Activated gamma-delta T cell (primary cell): Measurements from ENCODE around the gene GMPS.
"Not testable (repeated sequence)": the region's sequence is repeated elsewhere in the genome, so short reads cannot be mapped to it uniquely, and the experiment has no call there.

Experiments
- DNase-seq: peaks from one replicate; lab custom pipeline; 2025; lab: John Stamatoyannopoulos, UW

Gene GMPS

DNA sequence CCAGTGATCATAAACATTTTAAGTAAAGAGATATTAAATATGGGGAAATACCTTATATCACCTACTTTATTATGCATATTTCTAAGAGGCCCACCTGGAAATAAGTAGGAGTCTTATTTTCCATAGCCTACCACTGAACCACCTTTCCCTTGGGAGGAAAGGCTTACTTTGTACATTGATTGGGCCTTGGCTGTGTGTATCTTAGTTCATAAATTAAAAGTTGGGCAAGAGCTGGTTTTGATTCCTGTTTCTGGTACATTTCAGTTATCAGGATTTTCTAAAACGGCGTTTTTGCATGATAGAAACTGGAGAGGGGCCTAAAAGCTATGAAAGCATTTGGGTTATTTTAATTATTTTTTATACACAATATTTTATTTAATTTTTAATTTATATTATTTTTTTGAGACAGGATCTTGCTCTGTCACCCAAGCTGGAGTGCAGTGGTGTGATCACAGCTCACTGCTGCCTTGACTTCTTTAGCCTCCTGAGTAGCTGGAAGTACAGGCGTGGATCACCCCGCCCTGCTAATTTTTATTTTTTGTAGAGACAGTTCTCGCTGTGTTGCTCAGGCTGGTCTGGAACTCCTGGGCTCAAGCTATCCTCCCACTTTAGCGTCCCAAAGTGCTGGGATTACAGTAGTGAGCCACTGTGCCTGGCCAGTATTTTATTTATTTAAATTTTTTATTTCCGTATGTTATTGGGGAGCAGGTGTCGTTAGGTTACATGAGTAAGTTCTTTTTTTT lies 2.6 kb downstream of the GMPS start:
- DNase-seq = no peak

DNA sequence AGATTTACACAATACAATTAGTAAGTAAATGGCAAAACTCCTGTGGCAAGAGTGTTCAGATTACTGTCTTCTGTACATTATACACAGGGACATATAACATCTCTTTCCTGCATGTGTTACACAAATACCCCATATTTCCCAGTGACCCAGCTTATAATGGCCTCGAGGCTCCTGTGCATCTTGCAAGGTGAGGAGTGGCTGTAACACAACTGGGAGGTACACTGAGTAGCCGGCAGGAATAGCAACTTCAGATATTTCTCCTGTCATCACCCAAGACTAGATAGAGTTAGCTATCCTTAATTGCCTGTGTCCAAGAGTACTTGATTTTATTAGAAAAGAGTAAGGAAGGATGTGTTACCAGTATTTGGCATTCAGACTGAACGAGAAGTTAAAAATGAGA lies 5.6 kb downstream of the GMPS start:
- DNase-seq = no peak

DNA sequence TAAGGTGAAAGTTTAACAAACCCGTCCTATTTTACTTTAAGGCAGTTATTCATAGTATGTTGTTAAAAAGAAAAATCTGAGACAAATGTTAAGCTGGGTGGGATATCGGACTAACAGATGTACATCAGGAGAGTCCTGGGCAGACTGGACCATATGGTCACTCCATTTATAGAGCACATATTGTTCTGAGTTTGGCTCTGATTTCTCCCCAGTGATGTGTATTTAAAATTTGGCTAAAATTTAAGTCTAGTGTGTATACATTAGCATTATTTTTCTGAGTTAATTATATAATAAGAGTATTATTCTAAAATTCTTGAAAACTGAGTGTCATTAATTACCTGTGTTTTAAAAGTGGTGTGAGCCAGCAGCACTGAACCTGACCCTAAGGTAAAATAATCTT lies 6.1 kb downstream of the GMPS start:
- no peak for DNase-seq

DNA sequence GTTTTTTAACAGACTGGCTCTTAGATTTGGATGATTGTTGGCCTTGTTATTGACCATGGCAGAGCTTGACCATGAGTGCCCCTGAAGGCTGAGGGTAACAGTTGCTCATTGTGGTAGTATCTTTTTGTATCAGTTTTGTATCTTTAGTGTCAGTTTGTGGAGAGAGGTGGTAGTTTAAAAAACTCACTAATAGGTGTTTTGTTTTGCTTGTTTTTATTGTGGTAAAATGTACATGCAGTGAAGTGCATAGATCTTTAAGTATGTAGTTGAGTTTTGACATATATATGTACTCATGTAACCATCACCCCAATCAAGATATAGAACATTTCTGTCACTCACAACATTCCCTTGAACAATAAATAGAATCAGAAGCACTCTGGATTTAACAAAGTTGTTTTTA lies 9.8 kb downstream of the GMPS start:
- no peak for DNase-seq

DNA sequence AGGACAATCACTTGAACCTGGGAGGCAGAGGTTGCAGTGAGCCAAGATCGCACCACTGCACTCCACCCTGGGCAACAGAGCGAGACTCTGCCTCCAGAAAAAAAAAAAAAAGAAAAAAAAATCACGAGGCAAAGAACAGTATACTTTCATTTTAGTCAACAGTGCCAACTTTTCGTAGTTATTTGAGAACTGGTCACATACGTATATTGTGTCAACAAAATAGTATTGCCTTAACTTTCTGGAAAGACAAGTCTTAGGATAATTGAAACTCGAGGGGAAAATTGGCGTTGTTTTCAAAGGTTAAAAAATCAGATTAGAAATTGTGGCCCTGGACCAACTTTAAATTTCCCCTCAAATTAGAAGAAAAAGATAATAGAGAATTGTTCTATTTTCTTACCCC lies 13.8 kb downstream of the GMPS start:
- DNase-seq = no peak

DNA sequence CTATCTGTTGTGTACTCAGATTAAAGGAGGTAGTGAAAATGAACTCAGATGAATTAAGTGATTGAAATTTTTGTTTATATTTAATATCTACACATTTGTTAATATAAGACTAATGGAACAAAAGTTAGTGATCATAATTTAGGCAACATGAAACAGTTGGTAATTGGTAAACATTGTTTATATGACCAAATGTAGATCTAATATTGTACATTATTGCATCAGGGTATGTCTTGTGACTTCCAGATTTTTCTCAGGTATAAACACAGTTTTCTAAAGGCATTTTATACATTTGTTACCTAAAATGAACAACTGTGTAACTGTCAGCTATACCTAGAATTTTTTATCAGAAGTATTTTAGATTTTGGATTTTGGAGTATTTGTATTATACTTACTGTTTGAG lies 14.8 kb downstream of the GMPS start:
- no peak for DNase-seq

DNA sequence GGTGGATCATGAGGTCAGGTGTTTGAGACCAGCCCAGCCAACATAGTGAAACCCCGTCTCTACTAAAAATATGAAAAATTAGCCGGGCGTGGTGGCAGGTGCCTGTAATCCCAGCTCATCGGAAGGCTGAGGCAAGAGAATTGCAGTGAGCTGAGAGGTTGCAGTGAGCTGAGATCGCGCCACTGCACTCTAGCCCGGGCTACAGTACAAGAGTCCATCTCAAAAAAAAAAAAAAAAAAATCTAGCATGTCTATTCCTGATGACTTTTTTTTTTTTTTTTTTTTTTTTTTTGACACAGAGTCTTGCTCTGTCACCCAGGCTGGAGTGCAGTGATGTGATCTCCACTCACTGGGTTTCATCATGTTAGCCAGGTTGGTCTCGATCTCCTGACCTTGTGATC lies 15.9 kb downstream of the GMPS start:
- not testable (repeated sequence) for DNase-seq

DNA sequence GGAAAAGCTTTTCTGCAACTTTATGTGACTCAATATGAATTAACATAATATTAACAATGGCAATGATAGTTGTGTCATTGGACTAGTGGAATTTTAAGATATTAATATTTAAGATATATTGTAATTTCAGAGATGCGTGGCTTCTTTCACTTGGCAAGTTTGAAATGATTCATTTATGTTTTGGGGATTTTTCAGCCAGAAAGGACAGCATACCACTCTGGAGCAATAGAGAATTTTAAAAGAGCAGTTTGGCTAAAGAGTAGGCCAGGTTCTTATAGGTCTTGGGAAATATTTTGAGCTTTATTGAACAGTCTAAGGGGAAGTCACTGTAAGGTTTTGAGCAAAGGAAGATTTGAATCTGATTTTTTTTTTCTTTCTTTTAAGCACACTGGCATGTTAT lies 16.5 kb downstream of the GMPS start:
- no peak for DNase-seq

DNA sequence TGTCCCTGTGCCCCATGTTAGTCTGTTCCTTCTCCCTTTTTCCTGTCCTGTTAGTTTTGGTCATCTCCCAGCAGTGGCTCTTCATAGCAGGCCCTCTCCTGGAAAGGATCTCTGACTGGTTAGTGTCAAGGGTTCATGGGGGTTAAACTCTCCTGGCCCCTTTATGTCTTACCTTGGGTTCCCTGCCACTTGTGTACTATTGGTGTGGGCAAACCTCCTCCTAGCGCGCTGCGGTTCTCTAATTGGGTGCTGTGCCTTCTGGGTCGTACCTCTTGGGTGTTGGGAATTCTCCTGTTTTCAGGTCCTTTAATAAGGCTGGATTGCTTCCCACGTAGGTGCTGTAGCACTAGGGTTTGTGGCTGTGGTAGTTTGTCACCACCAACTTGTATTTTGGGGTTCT lies 18.8 kb downstream of the GMPS start:
- no peak for DNase-seq

DNA sequence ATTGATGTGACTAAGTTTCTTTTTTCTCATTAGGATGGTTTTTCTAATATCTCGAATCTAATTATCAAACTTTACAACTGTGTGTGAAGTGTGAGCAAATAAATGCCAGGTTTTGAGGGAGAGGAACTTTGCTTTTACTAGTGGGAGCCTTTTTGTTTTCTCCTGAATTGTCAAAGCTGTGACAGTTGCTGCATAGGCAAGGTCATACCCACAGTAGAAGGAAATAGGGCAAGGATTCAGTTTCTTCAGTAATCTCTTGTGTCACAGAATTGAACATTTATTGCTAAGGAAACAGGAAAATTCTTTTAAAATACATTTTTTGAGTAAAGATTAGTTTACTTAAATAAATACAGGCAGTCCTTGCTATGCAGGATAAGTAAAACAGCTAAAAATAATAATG lies 19.5 kb downstream of the GMPS start:
- no peak for DNase-seq

DNA sequence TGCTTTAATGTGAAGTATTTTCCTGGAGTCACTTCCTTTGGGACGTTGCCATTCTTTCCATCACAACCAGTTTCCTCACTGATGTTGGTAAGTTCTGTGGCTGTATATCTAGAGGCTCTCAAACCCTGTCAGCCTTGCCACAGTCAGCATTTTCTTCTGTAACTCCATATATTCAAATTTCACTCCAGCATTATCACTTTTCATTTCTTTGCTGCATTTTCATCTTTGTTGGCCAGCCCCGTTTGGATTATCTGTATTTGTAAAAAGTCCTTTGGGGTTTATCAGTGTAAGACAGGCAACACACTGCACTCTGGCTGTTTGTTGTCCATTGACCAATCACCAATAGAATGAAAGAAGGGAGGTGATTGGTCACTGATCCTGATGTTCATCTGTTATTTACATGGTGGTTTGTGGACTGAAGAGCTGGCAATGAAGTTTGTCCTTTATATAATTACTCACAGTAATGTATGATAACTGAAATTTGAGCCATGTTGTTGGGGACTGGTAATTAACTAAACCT lies 20.3 kb downstream of the GMPS start:
- DNase-seq = no peak

DNA sequence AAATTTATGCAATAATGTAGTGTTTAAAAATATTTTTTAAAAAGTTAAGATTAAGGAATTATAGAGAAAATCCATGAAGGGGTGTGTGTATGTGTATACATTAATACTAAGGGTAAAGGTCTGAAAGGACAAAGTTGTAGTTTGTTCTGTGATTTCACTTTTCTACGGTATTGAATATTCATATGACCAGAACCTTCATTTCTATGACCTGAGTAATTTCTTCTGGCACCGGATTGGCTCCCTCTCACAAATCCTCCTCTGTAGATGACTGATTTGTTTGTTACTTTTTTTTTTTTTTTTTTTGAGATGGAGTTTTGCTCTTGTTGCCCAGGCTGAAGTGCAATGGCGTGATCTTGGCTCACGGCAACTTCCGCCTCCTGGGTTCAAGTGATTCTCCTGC lies 20.9 kb downstream of the GMPS start:
- DNase-seq = no peak

DNA sequence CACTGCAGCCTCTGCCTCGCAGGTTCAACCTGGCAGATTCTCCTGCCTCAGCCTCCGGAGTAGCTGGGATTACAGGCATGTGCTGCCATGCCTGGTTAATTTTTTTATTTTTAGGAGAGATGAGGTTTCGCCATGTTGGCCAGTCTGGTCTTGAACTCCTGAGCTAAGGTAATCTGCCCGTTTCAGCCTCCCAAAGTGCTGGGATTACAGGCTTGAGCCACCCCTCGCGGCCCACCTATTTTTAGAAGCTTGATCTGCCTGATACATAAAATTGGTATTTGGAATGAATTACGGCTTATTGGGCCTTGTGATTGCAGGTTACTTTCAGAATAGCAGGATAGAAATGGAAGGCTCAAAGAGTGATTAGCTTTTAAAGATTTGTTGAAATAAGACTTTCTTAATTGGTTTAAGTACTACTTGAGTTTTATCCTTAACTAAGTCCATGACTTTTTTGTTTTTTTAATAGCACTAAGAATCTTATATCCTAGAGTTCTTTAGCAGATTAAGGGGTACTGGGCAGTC lies 25.0 kb downstream of the GMPS start:
- no peak for DNase-seq

DNA sequence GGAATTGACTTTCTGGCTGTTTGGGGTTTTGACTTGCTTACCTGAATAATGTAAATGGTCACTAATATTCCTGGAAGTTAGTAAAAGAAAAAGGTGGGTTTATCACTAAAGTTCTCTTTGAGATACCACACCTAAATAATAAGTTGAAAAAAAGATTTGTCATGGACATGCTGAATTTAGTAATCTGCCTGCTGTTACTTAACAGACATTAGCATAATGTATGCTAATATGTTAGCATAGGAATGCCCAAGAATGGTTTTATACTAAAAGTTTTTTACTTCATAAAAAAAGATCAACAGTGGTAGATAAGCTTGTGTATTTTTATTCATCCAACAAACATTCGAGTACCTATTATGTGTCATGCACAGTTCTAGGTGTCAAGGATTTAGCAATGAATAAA lies 36.5 kb downstream of the GMPS start:
- no peak for DNase-seq

DNA sequence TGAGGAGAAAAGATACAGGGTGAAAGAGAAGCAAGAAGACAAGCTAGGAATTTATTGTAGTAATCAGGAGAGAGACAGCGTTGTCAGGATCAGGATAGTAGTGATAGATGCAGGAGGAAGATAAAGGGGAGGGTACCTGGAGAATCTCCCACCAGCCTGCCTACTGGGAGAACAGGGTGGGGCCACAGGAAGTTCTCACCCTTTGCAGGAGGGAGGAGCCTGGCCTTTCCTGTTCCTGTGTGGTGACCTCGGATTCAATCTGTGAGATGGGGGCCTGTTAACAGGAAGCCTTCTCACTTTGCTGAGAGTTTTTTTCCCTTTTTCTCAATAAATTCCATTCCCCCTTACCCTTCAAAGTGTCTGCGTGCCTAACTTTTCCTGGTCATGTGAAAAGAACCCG lies 37.6 kb downstream of the GMPS start:
- no peak for DNase-seq

DNA sequence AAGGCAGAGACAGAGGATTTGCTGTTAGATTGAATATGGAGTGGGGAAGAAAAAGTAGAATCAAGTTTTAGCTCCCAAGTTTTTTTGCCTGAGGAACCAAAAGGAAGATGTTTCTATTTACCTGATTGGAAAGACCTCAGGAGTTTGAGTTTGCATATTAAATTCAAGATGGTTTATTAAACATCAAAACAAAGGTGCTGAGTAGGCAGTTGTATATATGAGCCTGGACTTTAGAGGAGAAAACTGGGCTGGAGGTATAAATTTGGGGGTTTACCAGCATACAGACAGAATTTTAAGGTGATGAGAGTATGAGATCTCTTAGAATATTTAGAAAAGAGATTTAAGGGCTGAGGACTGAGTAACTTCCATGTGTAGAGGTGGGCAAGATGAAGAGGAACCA lies 38.2 kb downstream of the GMPS start:
- no peak for DNase-seq

DNA sequence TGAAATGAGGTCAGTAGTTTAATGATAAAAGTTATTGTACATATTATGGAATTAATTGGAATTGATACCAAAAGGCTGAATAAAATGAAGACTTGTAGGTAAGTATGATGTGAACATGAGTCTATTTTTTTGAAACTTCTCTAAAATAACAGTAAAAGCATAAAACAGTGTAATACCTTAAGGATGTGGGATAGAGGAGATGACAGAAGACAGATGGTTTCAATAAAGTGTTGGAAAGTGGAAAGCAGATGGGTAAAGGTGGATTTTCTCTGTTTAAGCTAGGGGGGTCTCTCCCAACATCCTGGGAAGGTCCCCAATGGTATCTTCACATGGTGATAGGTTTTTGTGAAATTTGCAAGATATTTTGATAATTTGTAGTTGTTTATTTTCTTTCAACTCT lies 41.6 kb downstream of the GMPS start:
- no peak for DNase-seq

DNA sequence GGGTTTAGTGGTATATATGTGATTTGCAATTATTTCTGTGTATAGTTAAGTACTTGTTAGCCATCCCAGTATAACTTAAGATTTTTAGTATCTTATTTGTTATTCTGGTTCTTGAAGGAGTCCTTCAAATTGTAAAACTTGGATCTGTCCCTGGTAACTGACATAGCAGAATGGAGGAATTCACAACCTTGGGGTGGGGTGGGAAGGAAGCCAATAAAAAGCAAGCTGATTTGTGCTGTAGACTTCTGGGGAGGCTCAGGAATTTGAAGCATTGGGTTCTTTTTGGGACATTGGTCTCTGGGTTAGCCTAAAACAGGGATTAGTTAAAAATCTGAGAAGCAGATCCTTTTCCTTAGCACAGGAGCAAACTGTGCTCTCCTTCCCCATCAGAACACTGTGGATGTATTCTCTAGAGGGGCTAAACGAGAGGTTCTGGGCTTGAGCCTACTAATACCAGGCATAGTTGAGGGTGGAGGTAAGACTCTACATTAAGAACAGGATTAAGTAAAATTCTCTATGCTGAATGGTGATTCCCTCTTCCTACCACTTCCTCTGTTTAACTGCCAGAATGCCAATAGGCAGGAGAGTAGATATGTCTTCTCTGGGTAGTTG lies 42.2 kb downstream of the GMPS start:
- DNase-seq = no peak

DNA sequence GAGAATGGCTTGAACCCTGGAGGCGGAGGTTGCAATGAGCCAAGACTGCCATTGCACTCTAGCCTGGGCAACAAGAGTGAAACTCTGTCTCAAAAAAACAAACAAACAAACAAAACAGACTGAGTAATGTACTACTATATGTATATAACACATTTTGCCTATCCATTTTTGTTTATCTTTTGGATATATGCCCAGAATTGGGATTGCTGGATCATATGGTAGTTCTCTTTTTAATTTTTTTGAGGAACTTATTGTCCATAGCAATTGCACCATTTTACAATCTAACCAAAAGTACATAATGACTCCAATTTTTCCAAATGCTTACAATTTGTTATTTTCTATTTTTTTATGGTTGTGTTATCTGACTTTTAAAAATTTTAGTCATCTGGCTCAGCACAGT lies 47.3 kb downstream of the GMPS start:
- DNase-seq = no peak

DNA sequence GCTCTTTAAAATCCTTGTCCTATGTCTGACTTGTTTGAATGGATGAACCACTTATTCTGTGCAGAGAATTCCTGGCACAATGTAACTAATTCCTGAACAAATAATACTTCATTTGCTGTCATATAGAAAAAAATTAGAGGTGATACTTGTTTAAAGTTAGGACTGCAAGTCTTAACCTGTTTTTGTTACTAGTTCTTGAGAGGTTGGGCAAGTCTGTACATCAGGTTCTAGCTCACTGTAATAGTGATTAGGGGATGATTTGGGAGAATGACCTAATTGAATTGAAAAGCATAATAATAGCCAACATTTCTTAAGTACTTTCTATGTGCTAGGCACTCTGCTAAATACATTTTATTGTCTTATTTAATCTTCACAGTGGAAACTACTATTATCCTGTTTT lies 49.3 kb downstream of the GMPS start:
- DNase-seq = no peak

DNA sequence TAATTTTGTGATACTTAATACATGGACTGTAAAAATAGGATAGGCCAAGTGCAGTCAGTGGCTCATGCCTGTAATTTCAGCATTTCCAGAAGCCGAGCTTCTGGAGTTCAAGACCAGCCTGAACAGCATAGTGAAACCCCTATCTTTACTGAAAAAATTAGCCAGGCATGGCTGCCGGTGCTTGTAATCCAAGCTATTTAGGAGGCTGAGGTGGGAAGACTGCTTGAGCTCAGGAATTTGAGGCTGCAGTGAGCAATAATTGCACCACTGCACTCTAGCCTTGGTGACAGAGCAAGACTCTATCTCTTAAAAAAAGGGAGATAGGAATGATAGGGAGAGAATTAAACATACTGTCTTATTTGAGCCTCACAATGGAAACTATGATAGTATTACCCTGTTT lies 51.0 kb downstream of the GMPS start:
- DNase-seq = no peak

DNA sequence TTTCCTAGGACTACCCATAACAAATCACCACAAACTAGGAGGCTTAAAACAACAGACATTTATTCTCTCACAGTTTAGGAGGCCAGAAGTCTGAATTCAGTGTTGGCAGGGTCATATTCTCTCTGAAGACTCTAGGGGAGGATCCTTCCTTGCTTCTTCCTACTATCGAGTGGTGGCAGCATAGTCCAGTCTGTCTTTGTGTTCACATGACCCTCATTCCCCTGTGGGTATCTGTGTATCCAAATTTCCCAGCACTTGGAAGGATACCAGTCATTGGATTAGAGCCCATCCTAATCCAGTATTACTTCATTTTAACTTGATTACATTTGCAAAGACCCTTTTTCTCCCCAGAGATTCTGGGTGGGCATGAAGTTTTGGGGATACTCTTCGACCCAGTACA lies 63.8 kb downstream of the GMPS start:
- no peak for DNase-seq

DNA sequence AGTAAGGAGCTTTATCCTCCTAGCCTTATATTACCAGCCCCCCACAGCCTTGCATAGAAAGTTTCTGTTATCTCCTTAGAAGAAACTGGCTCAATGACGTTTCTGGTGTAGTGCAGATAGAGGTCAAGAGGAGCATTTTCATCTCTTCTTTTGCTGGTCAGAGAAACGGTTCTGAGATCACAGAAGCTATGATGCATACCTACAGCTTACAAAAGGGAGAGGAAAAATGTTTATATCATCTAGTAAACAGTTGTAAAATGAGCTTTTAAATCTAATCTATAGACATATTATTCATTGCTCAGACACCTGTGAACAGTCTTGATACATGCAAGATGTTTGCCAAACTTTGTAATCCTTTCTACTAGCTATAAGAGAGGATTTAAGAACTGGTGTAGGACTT lies 68.0 kb downstream of the GMPS start:
- no peak for DNase-seq

DNA sequence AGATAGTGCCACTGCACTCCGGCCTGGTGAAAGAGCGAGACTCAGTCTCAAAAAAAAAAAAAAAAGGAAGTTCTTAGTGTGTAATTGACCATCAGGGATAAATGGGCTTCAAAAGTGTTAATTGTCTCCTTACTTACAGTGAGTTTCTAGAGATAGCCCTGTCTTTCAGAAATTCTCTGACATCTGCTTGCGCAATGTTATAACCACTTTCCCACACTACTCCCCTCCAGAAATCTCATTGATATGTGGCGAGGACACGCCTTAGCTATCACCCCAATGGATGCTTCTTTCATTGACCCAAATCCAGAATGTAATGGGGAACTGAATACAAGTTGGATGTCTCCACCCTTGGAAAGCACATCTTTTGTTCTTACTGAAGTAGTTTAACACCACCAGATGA lies 70.9 kb downstream of the GMPS start:
- no peak for DNase-seq
